Naive B cell (primary cell): ENCODE results near the gene NCOA5. TPM values are rescaled to one million over a fixed set of nuclear protein-coding genes. Genes with fewer than 3 reads are reported as not detected.
A peak's percentile ranks its signal among the peaks of the same experiment; 100 is the strongest.

Experiments
- ATAC-seq, 2 donors: fragments of 150-1000 bp; cut with Tn5 transposase; 2 replicates each; pipeline ENCODE4 v1.10.0; 2021; ENCODE audit warnings: low read depth in 2 of 2, mild to moderate bottlenecking in 2 of 2, moderate library complexity in 2 of 2
- DNase-seq: peaks from one replicate; pipeline ENCODE4 v3.0.0; 2022
- H3K27ac Mint-ChIP-seq, 6 donors: one replicate each; pipeline ENCODE4 v1.8.0; 2020 to 2022; ENCODE audit warnings: mild to moderate bottlenecking in 6 of 6, mixed read lengths in 6 of 6, moderate library complexity in 5 of 6, inconsistent platforms in 2 of 6
- H3K27me3 Mint-ChIP-seq, 3 donors: one replicate each; pipeline ENCODE4 v1.8.0; 2021 to 2022; ENCODE audit warnings: mixed read lengths in 3 of 3, mild to moderate bottlenecking in 1 of 3
- H3K36me3 Mint-ChIP-seq, 2 donors: one replicate each; pipeline ENCODE4 v1.8.0; 2020 to 2022; ENCODE audit warnings: mixed read lengths in 2 of 2, inconsistent platforms in 1 of 2, mild to moderate bottlenecking in 1 of 2
- H3K4me1 Mint-ChIP-seq, 3 donors: one replicate each; pipeline ENCODE4 v1.8.0; 2020 to 2022; ENCODE audit warnings: mixed read lengths in 3 of 3, inconsistent platforms in 1 of 3, mild to moderate bottlenecking in 1 of 3, moderate library complexity in 1 of 3
- H3K4me3 Mint-ChIP-seq, 8 donors: one replicate each; pipeline ENCODE4 v1.8.0; 2020 to 2022; ENCODE audit warnings: mild to moderate bottlenecking in 8 of 8, mixed read lengths in 8 of 8, moderate library complexity in 8 of 8, inconsistent platforms in 2 of 8
- H3K9me3 Mint-ChIP-seq, 7 donors: one replicate each; pipeline ENCODE4 v1.8.0; 2020 to 2022; ENCODE audit warnings: mixed read lengths in 7 of 7, mild to moderate bottlenecking in 5 of 7, inconsistent platforms in 2 of 7, moderate library complexity in 1 of 7
- polyA plus RNA-seq, 6 donors: library from polyadenylated mRNA; unstranded; fragments of 300-500 nt; fragmentation: Illumina TruSeq; gene quantifications; one replicate each; pipeline ENCODE4 v1.2.3, GENCODE V29; 2021; ENCODE audit warnings: low read depth in 6 of 6

The NCOA5 gene
- polyA plus RNA-seq, 6 donors from 2014 or later: 13.8 to 39.3 (median 27.3) TPM

DNA sequence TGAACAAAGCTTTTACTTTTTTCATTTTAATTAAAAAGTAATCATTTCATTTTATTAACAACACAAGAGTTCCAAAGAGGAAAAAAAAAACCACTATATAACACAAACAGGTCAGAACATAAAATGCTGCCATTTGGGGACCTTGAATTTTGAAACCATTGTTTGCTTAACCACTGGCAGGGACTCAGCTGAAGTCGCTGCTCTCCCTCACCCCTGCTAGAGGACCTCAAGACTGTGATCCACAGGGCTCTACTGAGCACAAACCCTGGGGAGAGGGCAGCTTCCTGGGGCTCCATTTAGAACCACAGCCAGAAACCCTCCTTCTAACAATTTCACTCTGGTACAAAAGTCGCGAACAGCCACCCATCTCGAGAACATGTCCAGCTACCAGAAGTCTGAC, 28.8 kb downstream of the NCOA5 start:
- peaks cover 60 to 64% of the 10 kb centered on the region in 2 donors for H3K36me3 Mint-ChIP-seq
- DNase-seq (no peak), ATAC-seq (no peak)
- H3K27me3 Mint-ChIP-seq: peaks cover 11 to 33% (median 13%) of the 10 kb centered on the region in 3 donors
- peak overlapping the region in 2 of 6 donors; percentile 30 to 39 for H3K27ac Mint-ChIP-seq
- H3K4me1 Mint-ChIP-seq: peaks cover 40 to 57% (median 49%) of the 10 kb centered on the region in 3 donors
- H3K4me3 Mint-ChIP-seq: peak overlapping the region in 5 of 8 donors; percentile 40 to 81 (median 71)
- H3K9me3 Mint-ChIP-seq: peaks cover 0 to 2% (median 0%) of the 10 kb centered on the region in 7 donors

GRCh38 chr20:46060301-46060881, 29.4 kb downstream of the NCOA5 start:
- ATAC-seq: peak; percentile 32 to 34
- peaks cover 17 to 39% (median 18%) of the 10 kb centered on the region in 3 donors for H3K27me3 Mint-ChIP-seq
- H3K27ac Mint-ChIP-seq: peak overlapping the region in 3 of 6 donors; percentile 30 to 81 (median 68)
- peak; percentile 24 for DNase-seq
- H3K4me3 Mint-ChIP-seq: peak overlapping the region in 7 of 8 donors; percentile 29 to 81 (median 59)
- H3K4me1 Mint-ChIP-seq: peaks cover 41 to 57% (median 49%) of the 10 kb centered on the region in 3 donors
- peaks cover 54 to 58% of the 10 kb centered on the region in 2 donors for H3K36me3 Mint-ChIP-seq
- H3K9me3 Mint-ChIP-seq: peaks cover 0 to 2% (median 0%) of the 10 kb centered on the region in 7 donors

GRCh38 chr20:46058599-46059281, 31.0 kb downstream of the NCOA5 start:
- Mint-ChIP-seq H3K27ac (peak overlapping the region in 1 of 6 donors; percentile 30), H3K27me3 (peaks cover 26 to 50% (median 29%) of the 10 kb centered on the region in 3 donors), H3K9me3 (peaks cover 0 to 2% (median 0%) of the 10 kb centered on the region in 7 donors), H3K4me3 (peak overlapping the region in 7 of 8 donors; percentile 71 to 85 (median 84)), H3K36me3 (peaks cover 38 to 42% of the 10 kb centered on the region in 2 donors), H3K4me1 (peaks cover 42 to 56% (median 49%) of the 10 kb centered on the region in 3 donors)
- ATAC-seq (peak; percentile 34 to 46), DNase-seq (no peak)

- Mint-ChIP-seq H3K9me3 (peaks cover 0 to 2% (median 0%) of the 10 kb centered on the region in 7 donors), H3K36me3 (peaks cover 31 to 35% of the 10 kb centered on the region in 2 donors), H3K27ac (peak overlapping the region in 2 of 6 donors; percentile 26 to 68), H3K27me3 (peaks cover 27 to 50% (median 29%) of the 10 kb centered on the region in 3 donors), H3K4me3 (peak overlapping the region in 7 of 8 donors; percentile 71 to 85 (median 84)), H3K4me1 (peaks cover 38 to 51% (median 43%) of the 10 kb centered on the region in 3 donors)
- ATAC-seq: peak; percentile 72 to 74
- DNase-seq: peak; percentile 36
These were observed 31.7 kb downstream of the NCOA5 start for GRCh38 chr20:46057856-46058598.

DNA sequence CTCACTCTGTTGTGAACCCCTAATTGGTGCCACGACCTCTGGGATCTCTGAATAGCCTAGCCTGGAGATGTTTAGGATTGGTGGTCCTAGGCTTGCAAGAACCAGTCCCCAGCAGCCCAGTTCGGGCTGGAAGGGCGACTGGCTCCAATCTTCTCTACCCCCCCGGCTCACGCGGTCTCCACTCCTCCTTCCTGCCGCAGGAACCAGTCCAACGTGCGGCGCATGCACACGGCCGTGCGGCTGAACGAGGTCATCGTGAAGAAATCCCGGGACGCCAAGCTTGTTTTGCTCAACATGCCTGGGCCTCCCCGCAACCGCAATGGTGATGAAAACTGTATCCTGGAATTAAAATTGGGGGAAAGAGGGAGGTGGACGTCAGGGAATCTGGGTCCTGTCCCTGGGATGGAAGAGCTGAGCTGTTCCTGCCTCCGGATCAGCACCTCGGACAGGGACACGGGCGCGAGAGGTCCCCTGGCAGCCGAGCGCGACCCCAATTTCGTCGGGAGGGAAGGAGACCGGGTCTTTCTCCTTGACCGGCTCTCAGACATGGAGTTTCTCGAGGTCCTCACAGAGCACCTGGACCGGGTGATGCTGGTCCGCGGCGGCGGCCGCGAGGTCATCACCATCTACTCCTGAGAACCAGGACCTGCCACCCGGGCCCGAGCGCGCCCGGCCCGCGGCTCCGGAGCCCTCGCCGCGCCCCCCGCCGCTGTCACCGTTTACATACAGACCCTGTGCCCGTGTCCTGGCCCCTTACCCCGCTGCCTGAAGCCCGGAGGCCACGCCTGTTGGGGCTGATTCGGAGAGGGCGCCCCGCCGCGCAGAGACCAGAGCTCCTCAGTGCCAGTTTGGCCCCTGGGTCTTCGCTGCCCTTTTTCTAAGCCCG, 32.5 kb downstream of the NCOA5 start:
- H3K27ac Mint-ChIP-seq: no peak overlapping the region
- DNase-seq (no peak), ATAC-seq (no peak)
- peaks cover 23 to 28% of the 10 kb centered on the region in 2 donors for H3K36me3 Mint-ChIP-seq
- H3K4me3 Mint-ChIP-seq: peak overlapping the region in 3 of 8 donors; percentile 12 to 61 (median 32)
- H3K9me3 Mint-ChIP-seq: peaks cover 0 to 2% (median 0%) of the 10 kb centered on the region in 7 donors
- peaks cover 34 to 45% (median 43%) of the 10 kb centered on the region in 3 donors for H3K4me1 Mint-ChIP-seq
- H3K27me3 Mint-ChIP-seq: peaks cover 24 to 50% (median 29%) of the 10 kb centered on the region in 3 donors

DNA sequence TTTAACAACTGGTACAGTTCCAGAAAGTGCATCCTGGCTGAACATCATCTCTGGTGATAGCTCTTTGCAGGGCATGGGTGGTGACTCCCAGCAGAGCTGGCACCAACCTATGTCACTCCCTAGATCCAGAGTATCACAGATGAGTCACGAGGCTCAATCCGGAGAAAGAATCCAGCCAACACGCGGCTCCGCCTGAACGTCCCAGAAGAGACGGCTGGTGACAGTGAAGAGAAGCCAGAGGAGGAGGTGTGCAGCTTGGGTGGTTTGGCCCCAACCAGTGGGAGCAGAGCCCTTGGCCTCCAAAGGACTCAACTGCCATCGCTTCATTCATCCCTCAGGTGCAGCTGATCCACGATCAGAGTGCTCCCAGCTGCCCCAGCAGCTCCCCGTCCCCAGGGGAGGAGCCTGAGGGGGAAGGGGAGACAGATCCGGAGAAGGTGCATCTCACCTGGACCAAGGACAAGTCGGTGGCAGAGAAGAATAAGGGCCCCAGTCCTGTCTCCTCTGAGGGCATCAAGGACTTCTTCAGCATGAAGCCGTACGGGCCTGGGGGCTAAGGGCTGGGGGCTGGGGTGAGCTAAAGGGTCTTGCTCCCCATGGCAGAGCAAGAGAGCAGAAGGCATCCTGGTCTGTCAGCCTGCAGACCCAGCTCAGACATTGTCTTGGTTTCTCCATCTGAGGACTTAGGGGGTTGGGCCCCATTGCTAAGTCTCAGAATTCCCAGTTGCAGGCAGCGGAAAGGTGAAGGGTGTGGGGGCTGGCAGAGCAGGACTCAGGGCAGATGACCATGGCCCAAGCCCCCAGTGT, 33.5 kb downstream of the NCOA5 start:
- Mint-ChIP-seq H3K36me3 (peaks cover 13 to 18% of the 10 kb centered on the region in 2 donors), H3K9me3 (peaks cover 0 to 2% (median 0%) of the 10 kb centered on the region in 7 donors), H3K27me3 (peaks cover 24 to 54% (median 34%) of the 10 kb centered on the region in 3 donors), H3K4me3 (peak overlapping the region in 2 of 8 donors; percentile 12 to 45), H3K4me1 (peaks cover 32 to 36% (median 34%) of the 10 kb centered on the region in 3 donors), H3K27ac (no peak overlapping the region)
- ATAC-seq (no peak), DNase-seq (no peak)

DNA sequence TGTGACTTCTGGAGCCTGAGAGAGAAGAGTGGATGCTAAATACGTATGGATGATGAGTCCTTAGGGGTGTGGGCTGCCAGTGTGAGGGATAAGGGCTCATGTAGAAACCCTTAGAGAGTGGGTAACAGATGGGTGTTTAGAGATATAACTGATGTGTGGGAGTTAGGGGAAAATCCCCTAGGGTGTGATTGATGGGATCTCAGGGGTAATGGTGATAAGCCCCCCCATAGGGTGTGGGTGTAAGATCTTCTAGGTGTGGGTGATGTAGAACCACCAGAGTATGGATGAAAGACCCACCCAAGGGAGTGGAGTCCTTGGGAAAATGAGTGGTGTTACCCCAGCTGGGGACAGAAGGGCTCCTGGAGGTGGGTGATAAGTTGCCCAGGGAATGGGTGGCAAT, 34.5 kb downstream of the NCOA5 start:
- Mint-ChIP-seq H3K27me3 (peaks cover 25 to 62% (median 42%) of the 10 kb centered on the region in 3 donors), H3K27ac (no peak overlapping the region), H3K4me1 (peaks cover 24 to 26% (median 25%) of the 10 kb centered on the region in 3 donors), H3K36me3 (peaks cover 3 to 10% of the 10 kb centered on the region in 2 donors), H3K4me3 (peak overlapping the region in 1 of 8 donors; percentile 49), H3K9me3 (peaks cover 0 to 2% (median 0%) of the 10 kb centered on the region in 7 donors)
- ATAC-seq (no peak), DNase-seq (no peak)

- H3K9me3 Mint-ChIP-seq: peaks cover 0 to 2% (median 0%) of the 10 kb centered on the region in 7 donors
- H3K27ac Mint-ChIP-seq: no peak overlapping the region
- ATAC-seq (no peak), DNase-seq (no peak)
- H3K4me3 Mint-ChIP-seq: no peak overlapping the region
- H3K27me3 Mint-ChIP-seq: peaks cover 25 to 66% (median 47%) of the 10 kb centered on the region in 3 donors
- peaks cover 19 to 20% (median 20%) of the 10 kb centered on the region in 3 donors for H3K4me1 Mint-ChIP-seq
- H3K36me3 Mint-ChIP-seq: peaks cover 0 to 3% of the 10 kb centered on the region in 2 donors
These were observed 35.2 kb downstream of the NCOA5 start for GRCh38 chr20:46054606-46055005.

GRCh38 chr20:46053416-46053815, 36.3 kb downstream of the NCOA5 start:
- Mint-ChIP-seq H3K36me3 (no peaks in the 10 kb centered on the region), H3K4me1 (peaks cover 9 to 13% (median 10%) of the 10 kb centered on the region in 3 donors), H3K4me3 (no peak overlapping the region), H3K9me3 (peaks cover 0 to 1% (median 0%) of the 10 kb centered on the region in 7 donors), H3K27me3 (peaks cover 31 to 64% (median 58%) of the 10 kb centered on the region in 3 donors), H3K27ac (no peak overlapping the region)
- DNase-seq: no peak
- ATAC-seq: no peak

GRCh38 chr20:46051556-46052308, 38.0 kb downstream of the NCOA5 start:
- Mint-ChIP-seq H3K27me3 (peaks cover 26 to 70% (median 64%) of the 10 kb centered on the region in 3 donors), H3K4me1 (peaks cover 0 to 8% (median 2%) of the 10 kb centered on the region in 3 donors), H3K36me3 (no peaks in the 10 kb centered on the region), H3K9me3 (peaks cover 0 to 1% (median 0%) of the 10 kb centered on the region in 7 donors), H3K27ac (peak overlapping the region in 1 of 6 donors; percentile 41), H3K4me3 (no peak overlapping the region)
- DNase-seq (no peak), ATAC-seq (no peak)

GRCh38 chr20:46050885-46051284, 38.9 kb downstream of the NCOA5 start:
- DNase-seq (no peak), ATAC-seq (no peak)
- no peaks in the 10 kb centered on the region for H3K36me3 Mint-ChIP-seq
- peaks cover 33 to 70% (median 64%) of the 10 kb centered on the region in 3 donors for H3K27me3 Mint-ChIP-seq
- no peak overlapping the region for H3K4me3 Mint-ChIP-seq
- peaks cover 0 to 8% (median 0%) of the 10 kb centered on the region in 3 donors for H3K4me1 Mint-ChIP-seq
- no peak overlapping the region for H3K27ac Mint-ChIP-seq
- peaks cover 0 to 1% (median 0%) of the 10 kb centered on the region in 7 donors for H3K9me3 Mint-ChIP-seq
